GM21447 (cell line): Measurements from ENCODE around the gene PIK3IP1.

Experiments
- ATAC-seq: cut with Tn5 transposase; IDR thresholded peaks from one replicate; pipeline ENCODE4 v1.9.1; 2021; ENCODE audit not compliant: unreplicated experiment

PIK3IP1 gene

DNA sequence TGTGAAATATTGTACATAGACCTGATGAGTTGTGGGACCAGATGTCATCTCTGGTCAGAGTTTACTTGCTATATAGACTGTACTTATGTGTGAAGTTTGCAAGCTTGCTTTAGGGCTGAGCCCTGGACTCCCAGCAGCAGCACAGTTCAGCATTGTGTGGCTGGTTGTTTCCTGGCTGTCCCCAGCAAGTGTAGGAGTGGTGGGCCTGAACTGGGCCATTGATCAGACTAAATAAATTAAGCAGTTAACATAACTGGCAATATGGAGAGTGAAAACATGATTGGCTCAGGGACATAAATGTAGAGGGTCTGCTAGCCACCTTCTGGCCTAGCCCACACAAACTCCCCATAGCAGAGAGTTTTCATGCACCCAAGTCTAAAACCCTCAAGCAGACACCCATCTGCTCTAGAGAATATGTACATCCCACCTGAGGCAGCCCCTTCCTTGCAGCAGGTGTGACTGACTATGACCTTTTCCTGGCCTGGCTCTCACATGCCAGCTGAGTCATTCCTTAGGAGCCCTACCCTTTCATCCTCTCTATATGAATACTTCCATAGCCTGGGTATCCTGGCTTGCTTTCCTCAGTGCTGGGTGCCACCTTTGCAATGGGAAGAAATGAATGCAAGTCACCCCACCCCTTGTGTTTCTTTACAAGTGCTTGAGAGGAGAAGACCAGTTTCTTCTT lies 12.3 kb downstream of the PIK3IP1 start:
- ATAC-seq = no peak

DNA sequence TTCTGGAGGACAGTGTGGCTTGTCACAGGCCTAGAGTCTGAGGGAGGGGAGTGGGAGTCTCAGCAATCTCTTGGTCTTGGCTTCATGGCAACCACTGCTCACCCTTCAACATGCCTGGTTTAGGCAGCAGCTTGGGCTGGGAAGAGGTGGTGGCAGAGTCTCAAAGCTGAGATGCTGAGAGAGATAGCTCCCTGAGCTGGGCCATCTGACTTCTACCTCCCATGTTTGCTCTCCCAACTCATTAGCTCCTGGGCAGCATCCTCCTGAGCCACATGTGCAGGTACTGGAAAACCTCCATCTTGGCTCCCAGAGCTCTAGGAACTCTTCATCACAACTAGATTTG lies 13.0 kb downstream of the PIK3IP1 start:
- no peak for ATAC-seq

DNA sequence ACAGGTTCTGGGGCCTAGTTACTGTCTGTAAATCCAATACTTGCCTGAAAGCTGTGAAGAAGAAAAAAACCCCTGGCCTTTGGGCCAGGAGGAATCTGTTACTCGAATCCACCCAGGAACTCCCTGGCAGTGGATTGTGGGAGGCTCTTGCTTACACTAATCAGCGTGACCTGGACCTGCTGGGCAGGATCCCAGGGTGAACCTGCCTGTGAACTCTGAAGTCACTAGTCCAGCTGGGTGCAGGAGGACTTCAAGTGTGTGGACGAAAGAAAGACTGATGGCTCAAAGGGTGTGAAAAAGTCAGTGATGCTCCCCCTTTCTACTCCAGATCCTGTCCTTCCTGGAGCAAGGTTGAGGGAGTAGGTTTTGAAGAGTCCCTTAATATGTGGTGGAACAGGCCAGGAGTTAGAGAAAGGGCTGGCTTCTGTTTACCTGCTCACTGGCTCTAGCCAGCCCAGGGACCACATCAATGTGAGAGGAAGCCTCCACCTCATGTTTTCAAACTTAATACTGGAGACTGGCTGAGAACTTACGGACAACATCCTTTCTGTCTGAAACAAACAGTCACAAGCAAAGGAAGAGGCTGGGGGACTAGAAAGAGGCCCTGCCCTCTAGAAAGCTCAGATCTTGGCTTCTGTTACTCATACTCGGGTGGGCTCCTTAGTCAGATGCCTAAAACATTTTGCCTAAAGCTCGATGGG lies 13.5 kb downstream of the PIK3IP1 start:
- no peak for ATAC-seq

DNA sequence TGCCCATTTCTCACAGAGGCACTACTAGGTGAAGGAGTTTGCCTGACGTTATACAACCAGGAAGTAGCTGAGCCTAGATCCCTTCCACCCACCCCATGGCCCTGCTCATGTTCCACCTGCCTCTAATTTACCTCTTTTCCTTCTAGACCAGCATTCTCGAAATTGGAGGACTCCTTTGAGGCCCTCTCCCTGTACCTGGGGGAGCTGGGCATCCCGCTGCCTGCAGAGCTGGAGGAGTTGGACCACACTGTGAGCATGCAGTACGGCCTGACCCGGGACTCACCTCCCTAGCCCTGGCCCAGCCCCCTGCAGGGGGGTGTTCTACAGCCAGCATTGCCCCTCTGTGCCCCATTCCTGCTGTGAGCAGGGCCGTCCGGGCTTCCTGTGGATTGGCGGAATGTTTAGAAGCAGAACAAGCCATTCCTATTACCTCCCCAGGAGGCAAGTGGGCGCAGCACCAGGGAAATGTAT lies 14.1 kb downstream of the PIK3IP1 start:
- ATAC-seq = no peak

DNA sequence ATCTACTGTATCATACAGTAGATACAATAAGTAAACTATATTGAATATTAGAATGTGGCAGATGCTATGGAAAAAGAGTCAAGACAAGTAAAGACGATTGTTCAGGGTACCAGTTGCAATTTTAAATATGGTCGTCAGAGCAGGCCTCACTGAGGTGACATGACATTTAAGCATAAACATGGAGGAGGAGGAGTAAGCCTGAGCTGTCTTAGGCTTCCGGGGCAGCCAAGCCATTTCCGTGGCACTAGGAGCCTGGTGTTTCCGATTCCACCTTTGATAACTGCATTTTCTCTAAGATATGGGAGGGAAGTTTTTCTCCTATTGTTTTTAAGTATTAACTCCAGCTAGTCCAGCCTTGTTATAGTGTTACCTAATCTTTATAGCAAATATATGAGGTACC lies 14.5 kb downstream of the PIK3IP1 start:
- ATAC-seq = no peak

DNA sequence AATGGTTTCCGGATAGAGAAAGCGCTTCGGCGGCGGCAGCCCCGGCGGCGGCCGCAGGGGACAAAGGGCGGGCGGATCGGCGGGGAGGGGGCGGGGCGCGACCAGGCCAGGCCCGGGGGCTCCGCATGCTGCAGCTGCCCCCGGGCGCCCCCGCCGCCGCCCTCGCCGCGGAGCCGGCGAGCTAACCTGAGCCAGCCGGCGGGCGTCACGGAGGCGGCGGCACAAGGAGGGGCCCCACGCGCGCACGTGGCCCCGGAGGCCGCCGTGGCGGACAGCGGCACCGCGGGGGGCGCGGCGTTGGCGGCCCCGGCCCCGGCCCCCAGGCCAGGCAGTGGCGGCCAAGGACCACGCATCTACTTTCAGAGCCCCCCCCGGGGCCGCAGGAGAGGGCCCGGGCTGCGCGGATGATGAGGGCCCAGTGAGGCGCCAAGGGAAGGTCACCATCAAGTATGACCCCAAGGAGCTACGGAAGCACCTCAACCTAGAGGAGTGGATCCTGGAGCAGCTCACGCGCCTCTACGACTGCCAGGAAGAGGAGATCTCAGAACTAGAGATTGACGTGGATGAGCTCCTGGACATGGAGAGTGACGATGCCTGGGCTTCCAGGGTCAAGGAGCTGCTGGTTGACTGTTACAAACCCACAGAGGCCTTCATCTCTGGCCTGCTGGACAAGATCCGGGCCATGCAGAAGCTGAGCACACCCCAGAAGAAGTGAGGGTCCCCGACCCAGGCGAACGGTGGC lies 15.7 kb downstream of the PIK3IP1 start:
- ATAC-seq = no peak

DNA sequence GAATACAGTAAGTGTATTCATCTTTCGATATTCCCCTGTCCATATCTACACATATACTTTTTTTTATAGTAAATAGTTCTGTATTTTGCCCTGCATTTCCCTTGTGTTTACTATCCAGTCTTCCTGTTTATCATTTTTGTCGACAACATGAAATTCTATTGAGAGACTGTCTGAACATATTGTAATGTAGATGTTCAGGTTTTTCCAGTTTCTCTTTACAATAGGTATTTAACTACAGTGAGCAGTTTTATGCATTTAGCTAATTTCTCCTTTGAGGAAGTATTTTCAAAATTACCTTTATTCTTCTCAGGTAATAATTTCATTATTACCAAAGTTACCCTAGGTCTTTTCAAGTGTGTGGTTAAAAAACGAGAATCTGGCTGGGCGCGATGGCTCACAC lies 16.7 kb downstream of the PIK3IP1 start:
- no peak for ATAC-seq

DNA sequence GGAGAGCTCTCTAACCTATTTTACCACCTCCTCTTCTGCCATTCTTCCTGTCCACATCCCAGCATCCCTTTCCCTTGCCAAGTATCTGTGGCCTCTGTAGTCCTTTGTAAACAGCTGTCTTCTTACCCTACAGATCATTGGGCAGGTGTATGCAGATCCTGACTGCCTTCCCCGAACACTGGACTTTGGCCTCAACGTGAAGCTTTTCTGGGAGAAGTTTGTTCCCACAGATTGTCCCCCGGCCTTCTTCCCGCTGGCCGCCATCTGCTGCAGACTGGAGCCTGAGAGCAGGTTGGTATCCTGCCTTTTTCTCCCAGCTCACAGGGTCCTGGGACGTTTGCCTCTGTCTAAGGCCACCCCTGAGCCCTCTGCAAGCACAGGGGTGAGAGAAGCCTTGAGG lies 17.3 kb downstream of the PIK3IP1 start:
- no peak for ATAC-seq

DNA sequence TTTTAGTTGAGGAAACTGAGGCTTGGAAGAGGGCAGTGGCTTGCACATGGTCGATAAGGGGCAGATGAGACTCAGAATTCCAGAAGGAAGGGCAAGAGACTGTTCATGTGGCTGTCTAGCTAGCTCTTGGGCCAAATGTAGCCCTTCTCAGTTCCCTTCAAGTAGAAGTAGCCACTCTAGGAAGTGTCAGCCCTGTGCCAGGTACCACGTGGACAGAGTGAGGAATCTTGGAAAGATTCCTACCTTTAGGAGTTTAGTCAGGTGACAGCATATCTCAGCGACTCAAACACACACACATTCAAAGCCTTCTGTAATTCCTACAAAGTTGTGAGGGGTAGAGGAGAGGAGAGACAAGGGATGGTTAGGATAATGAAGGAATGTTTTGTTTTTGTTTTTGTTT lies 18.3 kb downstream of the PIK3IP1 start:
- no peak for ATAC-seq

DNA sequence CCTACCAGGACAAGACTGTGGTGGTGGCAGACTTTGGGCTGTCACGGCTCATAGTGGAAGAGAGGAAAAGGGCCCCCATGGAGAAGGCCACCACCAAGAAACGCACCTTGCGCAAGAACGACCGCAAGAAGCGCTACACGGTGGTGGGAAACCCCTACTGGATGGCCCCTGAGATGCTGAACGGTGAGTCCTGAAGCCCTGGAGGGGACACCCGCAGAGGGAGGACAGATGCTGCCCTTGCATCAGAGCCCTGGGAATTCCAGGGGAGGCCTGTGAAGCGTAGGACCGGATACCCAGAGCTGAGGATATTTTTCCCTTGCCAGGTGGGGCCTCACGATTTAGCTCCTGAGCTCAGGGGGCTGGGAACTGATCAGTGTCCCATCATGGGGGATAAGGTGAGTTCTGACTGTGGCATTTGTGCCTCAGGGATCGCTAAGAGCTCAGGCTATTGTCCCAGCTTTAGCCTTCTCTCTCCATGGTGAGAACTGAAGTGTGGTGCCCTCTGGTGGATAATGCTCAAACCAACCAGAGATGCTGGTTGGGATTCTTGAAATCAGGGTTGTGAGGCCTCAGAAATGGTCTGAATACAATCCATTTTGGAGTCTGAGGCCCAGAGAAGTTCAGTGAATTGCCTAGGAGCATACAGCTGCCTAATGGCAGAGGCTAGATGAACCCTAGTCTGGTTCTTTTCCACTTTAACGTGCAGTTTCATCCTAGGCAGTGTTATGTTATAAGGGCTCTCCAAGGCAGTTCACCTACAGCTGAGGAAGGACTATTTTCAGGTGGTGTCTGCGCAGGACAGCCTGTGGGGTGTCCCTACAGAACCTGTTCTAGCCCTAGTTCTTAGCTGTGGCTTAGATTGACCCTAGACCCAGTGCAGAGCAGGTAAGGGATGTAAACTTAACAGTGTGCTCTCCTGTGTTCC lies 19.5 kb downstream of the PIK3IP1 start:
- no peak for ATAC-seq

DNA sequence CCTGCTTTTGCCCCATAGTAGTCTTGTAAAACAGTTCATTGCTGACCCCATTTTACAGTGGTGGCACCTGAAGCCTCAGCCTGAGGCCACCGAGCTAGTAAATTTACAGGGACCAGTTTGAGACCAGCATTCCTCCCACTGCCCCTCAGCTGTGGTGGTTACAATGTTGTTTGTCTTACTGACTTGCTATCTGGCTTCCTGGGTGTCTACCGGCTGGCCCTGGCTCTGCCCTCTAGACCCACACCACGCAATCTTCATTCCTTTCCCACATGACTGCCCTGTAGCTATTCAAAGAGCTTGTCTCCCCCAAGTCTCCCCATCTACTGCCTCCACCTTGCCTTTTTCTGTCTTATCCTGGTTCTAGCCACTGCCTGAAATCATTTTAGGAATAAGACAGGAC lies 20.8 kb downstream of the PIK3IP1 start:
- no peak for ATAC-seq

DNA sequence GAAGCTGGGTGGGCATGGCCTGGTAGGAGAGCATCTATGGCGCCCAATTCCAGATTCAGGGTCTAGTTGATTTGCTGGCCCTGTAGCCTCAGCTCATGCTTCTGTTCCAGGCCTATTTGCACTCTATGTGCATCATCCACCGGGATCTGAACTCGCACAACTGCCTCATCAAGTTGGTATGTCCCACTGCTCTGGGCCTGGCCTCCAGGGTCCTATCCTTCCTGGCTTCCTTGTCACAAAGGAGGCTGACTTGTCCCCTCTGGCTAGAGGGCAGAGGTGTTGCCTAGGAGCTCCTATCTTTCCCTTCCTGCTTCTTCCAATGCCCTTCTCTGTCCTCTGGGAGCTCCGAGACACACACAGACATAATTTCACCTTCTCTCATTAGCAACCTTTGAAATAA lies 21.3 kb downstream of the PIK3IP1 start:
- ATAC-seq = no peak

DNA sequence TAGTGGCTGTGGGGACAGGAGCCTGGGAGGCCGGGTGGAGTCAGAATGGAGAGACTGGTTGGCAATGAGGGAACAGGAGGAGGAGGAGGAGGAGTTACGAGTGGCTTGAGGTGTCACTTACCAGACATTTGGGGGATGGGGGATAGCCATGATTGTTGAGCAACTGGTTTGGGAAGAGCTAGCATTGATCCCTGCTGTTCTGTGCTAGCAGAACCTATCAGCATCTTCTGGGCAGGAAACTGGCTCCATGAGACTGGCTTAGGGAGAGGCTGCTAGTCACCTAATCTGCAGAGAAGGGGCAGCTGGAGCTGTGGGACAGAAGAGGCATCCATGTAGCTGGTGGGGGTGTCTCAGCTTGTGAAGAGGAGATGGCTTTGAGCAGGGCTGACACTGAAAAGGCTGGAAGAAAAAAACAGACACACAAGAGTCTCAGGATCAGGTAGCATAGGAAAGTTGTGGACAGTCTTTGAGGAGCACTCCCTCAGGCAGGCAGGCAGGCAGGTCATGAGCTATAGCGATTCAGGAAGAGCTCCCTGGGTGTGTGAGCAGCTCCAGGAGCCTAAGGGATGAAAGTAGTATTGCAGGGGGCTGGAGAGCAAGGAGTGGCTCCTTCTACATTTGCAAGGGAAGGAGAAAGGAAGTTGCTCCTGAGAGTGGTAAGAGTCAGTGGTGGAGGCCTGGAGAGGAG lies 22.3 kb downstream of the PIK3IP1 start:
- no peak for ATAC-seq

DNA sequence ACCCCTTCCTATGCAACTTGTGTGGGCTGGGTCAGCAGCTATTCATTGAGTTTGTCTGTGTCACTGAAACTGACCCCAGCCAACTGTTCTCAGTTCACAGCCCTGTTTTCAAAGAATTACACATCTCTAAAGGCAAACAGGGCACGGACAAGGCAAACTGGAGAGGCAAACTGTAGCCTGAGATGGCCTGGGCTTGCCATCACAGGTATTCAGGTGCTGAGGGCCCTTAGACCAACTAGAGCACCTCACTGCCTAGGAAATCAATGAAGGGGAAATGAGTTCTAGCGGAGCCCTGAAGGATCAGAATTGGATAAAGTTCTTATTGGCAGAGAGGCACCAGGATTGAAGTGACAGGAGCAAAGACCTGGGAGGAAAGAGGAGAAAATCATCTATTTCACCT lies 24.0 kb downstream of the PIK3IP1 start:
- ATAC-seq = no peak

DNA sequence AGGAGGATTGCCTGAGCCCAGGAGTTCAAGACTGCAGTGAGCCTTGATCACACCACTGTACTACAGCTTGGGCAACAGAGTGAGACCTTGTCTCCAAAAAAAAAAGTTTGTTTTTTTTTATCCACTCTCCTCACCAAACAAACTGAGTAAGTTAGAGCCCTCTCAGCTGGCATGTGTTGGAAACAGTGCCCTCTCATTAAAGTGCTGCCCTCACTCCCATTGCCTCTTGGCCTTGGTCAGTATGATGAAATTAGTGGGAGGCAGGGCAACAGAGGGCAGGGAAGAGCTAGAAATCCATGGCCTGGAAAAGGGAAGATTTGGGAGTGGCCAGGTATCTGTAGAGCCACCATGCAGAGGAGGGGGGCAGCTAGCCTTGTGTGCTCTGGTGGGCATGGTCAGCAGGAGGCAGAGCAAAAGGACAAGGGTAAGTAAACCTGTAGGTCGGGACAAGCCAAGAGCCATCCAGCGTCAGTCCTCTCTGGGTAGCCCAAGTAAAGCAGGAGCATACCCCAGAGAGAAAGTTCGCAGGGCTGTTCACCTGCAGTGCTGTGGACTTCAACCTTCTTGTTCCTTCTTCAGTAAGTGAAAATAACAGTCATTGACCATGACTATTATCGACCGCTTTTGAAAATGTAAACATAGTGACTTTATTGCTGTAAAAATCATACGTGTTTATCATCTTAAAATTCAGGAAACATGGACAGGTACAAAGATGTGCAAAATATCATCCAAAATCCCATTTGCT lies 28.2 kb downstream of the PIK3IP1 start:
- ATAC-seq = no peak

DNA sequence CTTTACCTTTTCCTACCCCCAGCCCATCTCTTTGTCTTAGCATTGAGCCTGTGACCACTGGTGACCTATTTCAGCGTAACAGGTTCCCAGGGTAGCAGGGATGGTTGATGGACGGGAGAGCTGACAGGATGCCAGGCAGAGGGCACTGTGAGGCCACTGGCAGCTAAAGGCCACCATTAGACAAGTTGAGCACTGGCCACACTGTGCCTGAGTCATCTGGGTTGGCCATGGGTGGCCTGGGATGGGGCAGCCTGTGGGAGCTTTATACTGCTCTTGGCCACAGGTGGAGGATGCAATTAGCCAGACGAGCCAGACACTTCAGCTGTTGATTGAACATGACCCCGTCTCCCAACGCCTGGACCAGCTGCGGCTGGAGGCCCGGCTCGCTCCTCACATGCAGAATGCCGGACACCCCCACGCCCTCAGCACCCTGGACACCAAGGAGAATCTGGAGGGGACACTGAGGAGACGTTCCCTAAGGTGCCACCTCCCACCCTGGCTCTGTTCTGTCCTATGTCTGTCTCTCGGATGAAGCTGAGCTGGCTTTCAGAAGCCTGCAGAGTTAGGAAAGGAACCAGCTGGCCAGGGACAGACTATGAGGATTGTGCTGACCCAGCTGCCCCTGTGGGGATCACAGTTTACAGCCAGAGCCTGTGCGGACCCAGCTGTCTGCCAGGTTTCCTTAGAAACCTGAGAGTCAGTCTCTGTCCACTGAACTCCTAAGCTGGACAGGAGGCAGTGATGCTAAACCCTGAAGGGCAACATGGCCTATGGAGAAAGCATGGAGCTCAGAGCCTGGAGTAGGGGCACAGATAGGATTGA lies 29.8 kb downstream of the PIK3IP1 start:
- ATAC-seq = no peak

DNA sequence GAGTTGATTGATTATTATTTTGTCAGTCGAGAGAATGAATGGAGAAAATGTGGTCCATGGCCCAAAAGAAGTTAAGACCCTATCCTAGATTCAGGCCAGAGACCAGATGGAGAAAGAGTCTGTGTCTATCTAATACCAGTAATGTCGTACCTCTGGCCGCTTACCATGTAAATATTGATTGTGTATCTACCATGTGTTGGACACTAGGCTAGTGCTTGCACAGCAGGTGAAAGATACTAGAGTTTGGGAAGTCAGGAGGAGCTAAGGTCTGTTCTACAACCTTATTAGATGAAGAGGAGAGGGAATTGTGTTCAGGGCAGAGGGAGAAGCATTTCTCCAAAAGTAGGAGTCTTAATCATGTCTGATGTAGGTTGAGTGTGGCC lies 31.8 kb downstream of the PIK3IP1 start:
- no peak for ATAC-seq

DNA sequence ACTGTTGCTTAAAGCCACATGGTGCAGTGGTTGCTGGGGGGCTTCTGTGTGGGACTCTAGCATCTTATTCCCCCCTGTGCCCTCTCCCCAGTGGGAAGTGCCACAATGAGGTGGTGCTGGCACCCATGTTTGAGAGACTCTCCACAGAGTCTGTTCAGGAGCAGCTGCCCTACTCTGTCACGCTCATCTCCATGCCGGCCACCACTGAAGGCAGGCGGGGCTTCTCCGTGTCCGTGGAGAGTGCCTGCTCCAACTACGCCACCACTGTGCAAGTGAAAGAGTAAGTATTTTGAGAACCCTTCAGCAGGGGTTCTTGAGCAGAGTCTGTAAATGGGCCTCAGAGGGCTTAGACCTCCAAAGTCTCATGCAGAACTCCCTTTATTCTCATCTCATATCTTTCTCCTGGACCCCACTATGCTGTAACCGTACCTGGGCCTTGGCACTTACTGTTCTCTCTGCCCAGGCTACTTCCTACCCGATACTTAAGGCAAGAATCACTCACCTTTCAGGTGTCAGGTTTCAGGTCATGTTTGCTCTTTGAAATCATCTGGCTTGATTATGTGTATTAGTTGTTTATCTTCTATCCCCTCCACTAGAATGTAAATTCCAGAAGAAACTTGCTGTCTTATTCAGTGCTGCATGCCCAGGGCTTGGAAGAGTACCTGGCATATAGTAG lies 32.4 kb downstream of the PIK3IP1 start:
- ATAC-seq = no peak
